ENCODE measurements around the gene ARSB. TPM values are rescaled to one million over a fixed set of nuclear protein-coding genes. Genes with fewer than 3 reads are reported as not detected.

The ARSB gene
- polyA plus RNA-seq, 1 of the 3 experiments (the other 2 are of a cell fraction), result 12.5 TPM

DNA sequence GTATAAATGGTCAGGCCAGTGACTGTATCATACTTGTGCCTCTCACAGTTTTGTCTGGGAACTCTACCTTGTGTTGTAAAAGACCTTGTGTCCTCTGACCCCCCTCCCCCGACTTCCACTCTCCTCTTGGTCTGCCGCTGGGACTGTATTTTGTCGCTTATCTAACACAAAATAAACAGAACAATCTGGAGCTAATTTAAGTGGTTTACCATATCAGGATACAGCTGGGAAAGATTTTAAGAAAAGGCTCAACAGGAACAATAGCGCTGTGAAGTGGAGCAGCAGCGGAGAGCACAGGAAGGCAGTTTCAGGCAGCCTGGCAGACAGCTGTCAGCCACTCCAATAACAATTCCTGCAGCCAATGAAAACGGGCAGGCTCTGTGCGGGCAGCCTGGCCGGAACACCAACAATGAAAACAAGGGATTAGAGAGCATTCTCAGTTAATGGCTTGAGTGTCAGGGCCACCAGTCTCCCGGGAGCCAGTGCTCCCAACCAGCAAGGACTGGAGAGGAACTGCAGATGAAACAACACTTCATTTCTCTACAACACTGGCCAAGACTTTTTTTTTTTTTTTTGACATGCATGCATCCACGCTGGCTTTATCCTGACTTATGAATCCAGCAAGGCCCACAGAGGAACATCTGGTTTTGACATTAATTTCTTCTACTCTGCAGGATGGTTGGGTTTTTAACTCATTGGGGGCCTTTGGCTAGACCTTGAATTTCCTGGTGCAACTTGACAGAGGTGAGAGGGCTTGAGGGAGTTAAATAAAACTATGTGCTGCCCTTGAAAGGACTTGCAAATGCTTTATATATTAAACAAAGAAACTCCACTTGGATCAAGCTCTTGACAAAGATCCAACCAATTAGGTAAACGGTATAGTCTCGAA is 76.7 kb downstream of the ARSB start:
- POLR2A ChIA-PET, result interaction anchor here (0.6 to 0.9 kb wide), 2 partner anchors 76 to 319 kb away, joined by 3 read pairs; no protein-coding TSS in a partner anchor
- TF ChIP-seq RCOR1 (IDR thresholded peaks at IDR 0.05; ENCODE audit: low read length) (peak; percentile 73; the same call in 1 of the 2 replicates), YY1 (IDR thresholded peaks at IDR 0.05; ENCODE audit: low read depth) (no peak), SIN3A (IDR thresholded peaks at IDR 0.05; ENCODE audit: borderline replicate concordance, low read depth, low read length) (peak; percentile 65; the same call in 1 of the 2 replicates), CHD2 (IDR thresholded peaks at IDR 0.05; ENCODE audit: low read length, partially characterized antibody) (peak; percentile 44), TAF1 (IDR thresholded peaks at IDR 0.05; ENCODE audit: borderline replicate concordance, low read depth, low read length) (no peak), TEAD4 (IDR thresholded peaks at IDR 0.05; ENCODE audit: borderline replicate concordance, insufficient read depth) (no peak), EP300 (IDR thresholded peaks at IDR 0.05; ENCODE audit: borderline replicate concordance in 1 of 2, low read depth in 1 of 2, low read length in 1 of 2) (peak in 1 of 2 experiments; percentile 38; a peak in 2 of 4 replicates), RXRA (IDR thresholded peaks at IDR 0.05; ENCODE audit: borderline replicate concordance, low read depth) (no peak), POLR2AphosphoS5 (IDR thresholded peaks at IDR 0.05; ENCODE audit: low read depth, low read length) (no peak), RAD21 (IDR thresholded peaks at IDR 0.05; ENCODE audit: low read length) (no peak; the same call in 1 of the 2 replicates), FOXJ3 (CRISPR knock-in tag; IDR thresholded peaks at IDR 0.05) (0 out of 2 replicates have a peak, but pooled peaks have one; percentile 49), RFX5 (IDR thresholded peaks at IDR 0.05; ENCODE audit: low read length) (no peak), NRF1 (IDR thresholded peaks at IDR 0.05; ENCODE audit: low read depth, low read length) (no peak), JUND (IDR thresholded peaks at IDR 0.05) (no peak), EZH2phosphoT487 (IDR thresholded peaks at IDR 0.05; ENCODE audit: borderline replicate concordance, low read depth) (no peak), FOSL2 (IDR thresholded peaks at IDR 0.05; ENCODE audit: borderline replicate concordance, low read depth) (no peak), SMC3 (IDR thresholded peaks at IDR 0.05; ENCODE audit: low read depth, low read length) (no peak), TCF12 (IDR thresholded peaks at IDR 0.05) (peak; percentile 78)
- TF ChIP-seq, protein P1, sequence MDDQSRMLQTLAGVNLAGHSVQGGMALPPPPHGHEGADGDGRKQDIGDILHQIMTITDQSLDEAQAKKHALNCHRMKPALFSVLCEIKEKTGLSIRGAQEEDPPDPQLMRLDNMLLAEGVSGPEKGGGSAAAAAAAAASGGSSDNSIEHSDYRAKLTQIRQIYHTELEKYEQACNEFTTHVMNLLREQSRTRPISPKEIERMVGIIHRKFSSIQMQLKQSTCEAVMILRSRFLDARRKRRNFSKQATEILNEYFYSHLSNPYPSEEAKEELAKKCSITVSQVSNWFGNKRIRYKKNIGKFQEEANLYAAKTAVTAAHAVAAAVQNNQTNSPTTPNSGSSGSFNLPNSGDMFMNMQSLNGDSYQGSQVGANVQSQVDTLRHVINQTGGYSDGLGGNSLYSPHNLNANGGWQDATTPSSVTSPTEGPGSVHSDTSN (IDR thresholded peaks at IDR 0.05), result peak; percentile 80
- TF ChIP-seq, protein P2, sequence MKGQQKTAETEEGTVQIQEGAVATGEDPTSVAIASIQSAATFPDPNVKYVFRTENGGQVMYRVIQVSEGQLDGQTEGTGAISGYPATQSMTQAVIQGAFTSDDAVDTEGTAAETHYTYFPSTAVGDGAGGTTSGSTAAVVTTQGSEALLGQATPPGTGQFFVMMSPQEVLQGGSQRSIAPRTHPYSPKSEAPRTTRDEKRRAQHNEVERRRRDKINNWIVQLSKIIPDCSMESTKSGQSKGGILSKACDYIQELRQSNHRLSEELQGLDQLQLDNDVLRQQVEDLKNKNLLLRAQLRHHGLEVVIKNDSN (IDR thresholded peaks at IDR 0.05; ENCODE audit: borderline replicate concordance, low read depth), result no peak
- TF ChIP-seq, protein P3, sequence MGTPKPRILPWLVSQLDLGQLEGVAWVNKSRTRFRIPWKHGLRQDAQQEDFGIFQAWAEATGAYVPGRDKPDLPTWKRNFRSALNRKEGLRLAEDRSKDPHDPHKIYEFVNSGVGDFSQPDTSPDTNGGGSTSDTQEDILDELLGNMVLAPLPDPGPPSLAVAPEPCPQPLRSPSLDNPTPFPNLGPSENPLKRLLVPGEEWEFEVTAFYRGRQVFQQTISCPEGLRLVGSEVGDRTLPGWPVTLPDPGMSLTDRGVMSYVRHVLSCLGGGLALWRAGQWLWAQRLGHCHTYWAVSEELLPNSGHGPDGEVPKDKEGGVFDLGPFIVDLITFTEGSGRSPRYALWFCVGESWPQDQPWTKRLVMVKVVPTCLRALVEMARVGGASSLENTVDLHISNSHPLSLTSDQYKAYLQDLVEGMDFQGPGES (IDR thresholded peaks at IDR 0.05; ENCODE audit: low read depth, low read length), result no peak
- TF ChIP-seq, protein P4, sequence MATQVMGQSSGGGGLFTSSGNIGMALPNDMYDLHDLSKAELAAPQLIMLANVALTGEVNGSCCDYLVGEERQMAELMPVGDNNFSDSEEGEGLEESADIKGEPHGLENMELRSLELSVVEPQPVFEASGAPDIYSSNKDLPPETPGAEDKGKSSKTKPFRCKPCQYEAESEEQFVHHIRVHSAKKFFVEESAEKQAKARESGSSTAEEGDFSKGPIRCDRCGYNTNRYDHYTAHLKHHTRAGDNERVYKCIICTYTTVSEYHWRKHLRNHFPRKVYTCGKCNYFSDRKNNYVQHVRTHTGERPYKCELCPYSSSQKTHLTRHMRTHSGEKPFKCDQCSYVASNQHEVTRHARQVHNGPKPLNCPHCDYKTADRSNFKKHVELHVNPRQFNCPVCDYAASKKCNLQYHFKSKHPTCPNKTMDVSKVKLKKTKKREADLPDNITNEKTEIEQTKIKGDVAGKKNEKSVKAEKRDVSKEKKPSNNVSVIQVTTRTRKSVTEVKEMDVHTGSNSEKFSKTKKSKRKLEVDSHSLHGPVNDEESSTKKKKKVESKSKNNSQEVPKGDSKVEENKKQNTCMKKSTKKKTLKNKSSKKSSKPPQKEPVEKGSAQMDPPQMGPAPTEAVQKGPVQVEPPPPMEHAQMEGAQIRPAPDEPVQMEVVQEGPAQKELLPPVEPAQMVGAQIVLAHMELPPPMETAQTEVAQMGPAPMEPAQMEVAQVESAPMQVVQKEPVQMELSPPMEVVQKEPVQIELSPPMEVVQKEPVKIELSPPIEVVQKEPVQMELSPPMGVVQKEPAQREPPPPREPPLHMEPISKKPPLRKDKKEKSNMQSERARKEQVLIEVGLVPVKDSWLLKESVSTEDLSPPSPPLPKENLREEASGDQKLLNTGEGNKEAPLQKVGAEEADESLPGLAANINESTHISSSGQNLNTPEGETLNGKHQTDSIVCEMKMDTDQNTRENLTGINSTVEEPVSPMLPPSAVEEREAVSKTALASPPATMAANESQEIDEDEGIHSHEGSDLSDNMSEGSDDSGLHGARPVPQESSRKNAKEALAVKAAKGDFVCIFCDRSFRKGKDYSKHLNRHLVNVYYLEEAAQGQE (IDR thresholded peaks at IDR 0.05; ENCODE audit: low read depth, low read length), result no peak
- TF ChIP-seq, protein P5, sequence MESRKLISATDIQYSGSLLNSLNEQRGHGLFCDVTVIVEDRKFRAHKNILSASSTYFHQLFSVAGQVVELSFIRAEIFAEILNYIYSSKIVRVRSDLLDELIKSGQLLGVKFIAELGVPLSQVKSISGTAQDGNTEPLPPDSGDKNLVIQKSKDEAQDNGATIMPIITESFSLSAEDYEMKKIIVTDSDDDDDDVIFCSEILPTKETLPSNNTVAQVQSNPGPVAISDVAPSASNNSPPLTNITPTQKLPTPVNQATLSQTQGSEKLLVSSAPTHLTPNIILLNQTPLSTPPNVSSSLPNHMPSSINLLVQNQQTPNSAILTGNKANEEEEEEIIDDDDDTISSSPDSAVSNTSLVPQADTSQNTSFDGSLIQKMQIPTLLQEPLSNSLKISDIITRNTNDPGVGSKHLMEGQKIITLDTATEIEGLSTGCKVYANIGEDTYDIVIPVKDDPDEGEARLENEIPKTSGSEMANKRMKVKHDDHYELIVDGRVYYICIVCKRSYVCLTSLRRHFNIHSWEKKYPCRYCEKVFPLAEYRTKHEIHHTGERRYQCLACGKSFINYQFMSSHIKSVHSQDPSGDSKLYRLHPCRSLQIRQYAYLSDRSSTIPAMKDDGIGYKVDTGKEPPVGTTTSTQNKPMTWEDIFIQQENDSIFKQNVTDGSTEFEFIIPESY (IDR thresholded peaks at IDR 0.05; ENCODE audit: borderline replicate concordance, low read depth), result no peak

More for the DNA sequence above, 76.7 kb downstream of the ARSB start:
- H2AFZ ChIP-seq (ENCODE audit: low read depth), result peak overlapping the region; percentile 80; the same call in 1 of the 2 replicates
- H4K20me1 ChIP-seq (ENCODE audit: insufficient read depth), result no peaks in the 10 kb centered on the region
- H3F3A ChIP-seq (replicated peaks; ENCODE audit: insufficient read depth), result peaks cover 34% of the 10 kb centered on the region
- peak overlapping the region; percentile 64 to 93 for H3K27ac ChIP-seq (ENCODE audit: low read depth in 2 of 2, low read length in 1 of 2)
- 21% methylated on average over 12 of the region's 12 CpGs for WGBS (ENCODE audit: low lambda C conversion rate)
- CTCF ChIA-PET, result interaction anchor here (0.9 to 1.2 kb wide), 7 partner anchors 12 to 374 kb away, joined by 3 to 4 read pairs (median 3); no protein-coding TSS in a partner anchor
- peak overlapping the region; percentile 22 to 33 for H3K4me3 ChIP-seq (ENCODE audit: low read depth in 2 of 2, low read length in 1 of 2)
- H3K9me2 ChIP-seq, result no peaks in the 10 kb centered on the region
- no peaks in the 10 kb centered on the region for H3K79me2 ChIP-seq (ENCODE audit: insufficient read depth)
- peaks cover 27 to 30% of the 10 kb centered on the region in 2 experiments for H3K4me1 ChIP-seq (ENCODE audit: control insufficient read depth in 1 of 2, insufficient read depth in 2 of 2, low read depth in 1 of 2, low read length in 1 of 2)
- no peaks in the 10 kb centered on the region for H3K27me3 ChIP-seq (ENCODE audit: insufficient read depth)
- peak overlapping the region; percentile 78 for H3K4me2 ChIP-seq
- no peaks in the 10 kb centered on the region for H3K36me3 ChIP-seq (replicated peaks in 1 of 2; ENCODE audit: control insufficient read depth in 1 of 2, insufficient read depth in 2 of 2, low read length in 1 of 2)
- peak; percentile 69 for DNase-seq
- no peak overlapping the region for H3K9ac ChIP-seq
- H3K9me3 ChIP-seq, result no peaks in the 10 kb centered on the region

Data from SK-N-SH (cell line).